Measurements from ENCODE around the gene PPTC7. TPM values are rescaled to one million over a fixed set of nuclear protein-coding genes. Genes with fewer than 3 reads are reported as not detected.
A peak's percentile ranks its signal among the peaks of the same experiment; 100 is the strongest.

Gene PPTC7
- total and polyA plus RNA-seq, 7 donors = 16.1 to 30.3 (median 21.0) TPM

GRCh38 chr12:110537605-110538409 lies 45.3 kb downstream of the PPTC7 start:
- H3K27me3 ChIP-seq = no peaks in the 10 kb centered on the region
- H3K9me3 ChIP-seq = no peaks in the 10 kb centered on the region
- H3K4me3 ChIP-seq = no peak overlapping the region
- peaks cover 0 to 70% (median 52%) of the 10 kb centered on the region in 4 donors for H3K4me1 ChIP-seq
- peaks cover 0 to 36% (median 11%) of the 10 kb centered on the region in 4 donors for H3K36me3 ChIP-seq
- peak overlapping the region; percentile 46 to 88 (median 74) for H3K27ac ChIP-seq
- 56 to 77% methylated on average over 9 of the region's 9 CpGs for WGBS, 2 donors
- no peak for TF ChIP-seq EP300 (IDR thresholded peaks at IDR 0.05)
- no peak for TF ChIP-seq POLR2A (IDR thresholded peaks at IDR 0.05)
- TF ChIP-seq CTCF (IDR thresholded peaks at IDR 0.05) = no peak
- TF ChIP-seq POLR2AphosphoS5 (IDR thresholded peaks at IDR 0.05) = peak in 1 of 4 donors; percentile 11
- intact Hi-C loops (cut with DNase I) = no loop called here
- DNase-seq = no peak

GRCh38 chr12:110536834-110537604 lies 46.1 kb downstream of the PPTC7 start:
- WGBS, 2 donors = 50 to 78% methylated on average over 4 of the region's 4 CpGs
- intact Hi-C loops (cut with DNase I) = no loop called here
- H3K9me3 ChIP-seq = no peaks in the 10 kb centered on the region
- no peak overlapping the region for H3K4me3 ChIP-seq
- H3K27me3 ChIP-seq = no peaks in the 10 kb centered on the region
- peaks cover 0 to 70% (median 52%) of the 10 kb centered on the region in 4 donors for H3K4me1 ChIP-seq
- no peak for DNase-seq
- TF ChIP-seq CTCF (IDR thresholded peaks at IDR 0.05) = no peak
- no peak for TF ChIP-seq POLR2AphosphoS5 (IDR thresholded peaks at IDR 0.05)
- no peak for TF ChIP-seq POLR2A (IDR thresholded peaks at IDR 0.05)
- TF ChIP-seq EP300 (IDR thresholded peaks at IDR 0.05) = no peak
- peaks cover 0 to 36% (median 11%) of the 10 kb centered on the region in 4 donors for H3K36me3 ChIP-seq
- H3K27ac ChIP-seq = peak overlapping the region; percentile 46 to 88 (median 74)

GRCh38 chr12:110534811-110535210 lies 48.3 kb downstream of the PPTC7 start:
- H3K4me3 ChIP-seq = no peak overlapping the region
- peaks cover 0 to 36% (median 10%) of the 10 kb centered on the region in 4 donors for H3K36me3 ChIP-seq
- TF ChIP-seq POLR2AphosphoS5 (IDR thresholded peaks at IDR 0.05) = no peak
- no peak for TF ChIP-seq POLR2A (IDR thresholded peaks at IDR 0.05)
- no peak for TF ChIP-seq EP300 (IDR thresholded peaks at IDR 0.05)
- no peak for TF ChIP-seq CTCF (IDR thresholded peaks at IDR 0.05)
- intact Hi-C loops (cut with DNase I) = no loop called here
- H3K9me3 ChIP-seq = no peaks in the 10 kb centered on the region
- no peak for DNase-seq
- 75 to 84% methylated on average over 6 of the region's 6 CpGs for WGBS, 2 donors
- peak overlapping the region; percentile 33 to 78 (median 60) for H3K27ac ChIP-seq
- peaks cover 0 to 82% (median 69%) of the 10 kb centered on the region in 4 donors for H3K4me1 ChIP-seq
- H3K27me3 ChIP-seq = no peaks in the 10 kb centered on the region

GRCh38 chr12:110533607-110534006 lies 49.5 kb downstream of the PPTC7 start:
- no peak for DNase-seq
- 40 to 69% methylated on average over 6 of the region's 6 CpGs for WGBS, 2 donors

More at GRCh38 chr12:110533607-110534006, 49.5 kb downstream of the PPTC7 start:
- H3K36me3 ChIP-seq = peaks cover 0 to 25% (median 5%) of the 10 kb centered on the region in 4 donors
- intact Hi-C loops (cut with DNase I) = no loop called here
- no peaks in the 10 kb centered on the region for H3K9me3 ChIP-seq
- H3K27ac ChIP-seq = peak overlapping the region; percentile 45 to 78 (median 69)
- H3K4me3 ChIP-seq = no peak overlapping the region
- H3K27me3 ChIP-seq = no peaks in the 10 kb centered on the region
- peaks cover 0 to 82% (median 69%) of the 10 kb centered on the region in 4 donors for H3K4me1 ChIP-seq
- no peak for TF ChIP-seq POLR2AphosphoS5 (IDR thresholded peaks at IDR 0.05)
- TF ChIP-seq EP300 (IDR thresholded peaks at IDR 0.05) = no peak
- TF ChIP-seq POLR2A (IDR thresholded peaks at IDR 0.05) = no peak
- TF ChIP-seq CTCF (IDR thresholded peaks at IDR 0.05) = no peak

Data from sigmoid colon (tissue), 7 donors.